GM21367 (cell line): ENCODE data around the gene CTDSPL.

Experiments
- ATAC-seq: cut with Tn5 transposase; IDR thresholded peaks from one replicate; pipeline ENCODE4 v1.9.1; 2021; ENCODE audit not compliant: unreplicated experiment

The CTDSPL gene

DNA sequence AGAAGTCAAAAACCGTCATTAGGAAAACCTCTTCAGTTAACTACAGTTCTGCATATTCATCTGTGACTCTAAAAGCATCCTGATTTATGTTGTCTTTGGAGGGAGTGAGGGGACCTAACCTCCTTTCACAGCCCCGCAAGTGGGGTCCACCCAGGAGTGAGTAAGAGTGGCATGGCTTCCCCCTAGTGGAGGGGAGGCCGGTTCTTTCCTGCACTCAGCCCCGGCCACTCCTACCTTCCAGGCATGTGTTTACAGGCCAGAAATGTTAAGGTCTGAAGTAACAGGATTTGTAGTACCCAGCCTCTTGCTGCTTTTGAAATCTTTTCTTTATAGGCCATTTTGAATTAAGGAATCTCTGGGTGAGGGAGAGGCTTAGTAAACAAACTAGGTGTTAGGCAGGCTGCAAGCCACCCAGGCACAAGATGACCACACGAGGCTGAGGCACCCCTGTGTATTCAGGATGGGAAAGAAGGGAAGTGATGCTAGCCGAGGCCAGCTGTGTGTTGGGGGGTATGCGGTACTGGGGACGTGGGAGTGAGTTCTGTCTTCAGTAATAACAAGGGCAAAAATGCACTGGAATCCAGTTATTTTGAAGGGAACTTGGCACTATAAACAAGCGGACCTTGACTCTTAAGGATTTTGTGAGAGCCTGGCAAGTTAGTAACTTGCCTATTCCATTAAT is 50.5 kb downstream of the CTDSPL start:
- no peak for ATAC-seq

DNA sequence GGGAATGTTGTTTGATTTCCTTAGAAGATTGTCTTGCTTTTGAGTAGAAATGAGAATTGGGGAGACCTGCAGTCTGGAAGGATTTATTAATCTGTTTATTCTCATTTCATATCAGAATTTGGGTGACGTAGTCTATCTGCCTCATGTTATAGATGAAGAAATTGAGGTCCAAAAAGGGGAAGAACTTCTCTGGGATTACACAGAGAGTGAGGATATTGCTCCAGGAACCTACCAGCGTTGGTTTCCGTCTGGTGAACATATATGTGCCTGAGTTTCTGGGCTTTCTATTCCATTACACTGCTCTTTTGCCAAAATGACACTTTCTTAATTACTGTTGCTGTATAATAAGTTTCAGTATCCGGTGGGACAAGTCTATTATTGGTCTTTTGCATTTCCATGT is 51.8 kb downstream of the CTDSPL start:
- ATAC-seq = no peak

DNA sequence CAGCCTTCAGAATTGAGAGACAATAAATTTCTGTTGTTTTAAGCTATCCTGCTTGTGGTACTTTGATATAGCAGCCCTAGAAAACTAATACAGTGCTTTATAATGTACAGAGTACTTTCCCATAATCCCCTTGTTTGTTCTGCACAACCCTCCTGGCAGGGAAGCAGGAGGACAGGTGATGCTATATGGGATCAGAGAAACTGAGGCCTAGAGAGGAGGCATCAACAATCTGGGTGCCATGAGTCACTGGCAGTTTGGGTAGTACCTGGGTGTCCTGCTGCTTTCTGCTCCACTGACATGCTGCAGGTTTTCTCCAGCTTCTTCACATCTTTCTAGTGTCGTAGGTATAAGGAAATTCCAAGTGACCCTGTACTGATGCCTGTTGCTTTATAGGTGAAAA is 55.0 kb downstream of the CTDSPL start:
- no peak for ATAC-seq

DNA sequence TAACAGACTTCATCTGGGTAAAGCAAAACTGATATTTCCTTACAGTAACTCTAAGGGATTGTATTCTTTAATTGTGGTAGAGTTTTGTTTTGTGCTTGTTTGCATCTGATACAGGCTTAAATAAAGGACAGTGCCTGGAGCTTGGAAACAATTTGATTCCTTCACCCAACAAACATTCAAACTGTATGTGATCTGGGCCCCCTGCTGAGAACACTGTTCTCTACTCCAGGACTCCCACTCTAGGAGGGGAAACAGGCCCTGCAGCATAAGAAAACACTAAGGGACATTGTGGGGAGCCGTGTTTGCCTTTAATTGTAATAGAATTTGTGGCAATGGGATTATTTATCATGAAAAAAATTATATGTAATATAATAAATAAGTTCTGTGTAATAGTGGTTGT is 56.9 kb downstream of the CTDSPL start:
- ATAC-seq = no peak

DNA sequence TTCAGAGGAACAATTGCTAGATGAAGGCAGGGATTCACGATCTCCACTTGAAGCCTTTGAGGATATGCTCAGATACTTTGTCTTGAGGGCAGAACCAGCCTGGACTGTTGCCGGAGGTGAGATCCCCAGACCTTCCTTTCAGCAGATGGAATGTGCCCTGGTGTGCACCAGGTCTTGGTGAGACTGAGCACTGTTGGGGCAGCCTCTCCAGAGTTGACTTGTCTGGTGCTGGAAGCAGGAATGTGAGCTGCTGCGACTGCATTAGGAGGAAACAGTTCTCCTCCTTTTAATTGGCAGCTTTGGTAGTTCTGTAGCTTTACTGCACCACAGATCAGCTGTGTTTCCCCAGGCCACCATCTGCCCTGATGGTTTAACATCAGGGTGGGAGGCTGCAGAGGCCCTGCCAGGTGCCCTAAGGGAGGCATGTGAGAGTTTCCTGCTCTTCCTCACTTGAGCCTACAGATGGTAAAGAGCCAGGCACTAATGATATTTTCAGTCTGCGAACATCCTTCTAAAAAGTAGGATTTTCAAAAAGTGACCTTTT is 58.5 kb downstream of the CTDSPL start:
- ATAC-seq = no peak

DNA sequence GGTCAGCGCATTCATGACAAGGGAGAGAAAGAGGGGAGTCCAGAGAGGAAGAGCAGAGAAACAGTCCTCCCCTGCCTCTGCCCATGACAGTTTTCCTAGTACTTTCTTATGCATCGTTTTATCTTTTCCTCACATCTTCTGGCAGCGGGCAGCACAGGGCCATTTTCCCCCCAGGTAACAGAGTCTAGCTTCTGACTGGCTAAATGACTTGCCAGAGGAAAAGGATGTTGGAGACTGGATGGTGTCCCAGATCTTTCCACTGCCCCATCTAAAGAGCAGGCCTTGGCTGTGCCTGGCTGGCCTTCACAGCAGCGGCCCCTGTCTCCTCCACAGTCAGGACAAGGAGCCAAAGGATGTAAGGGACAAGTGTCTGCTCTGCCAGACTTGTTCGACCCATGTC is 59.3 kb downstream of the CTDSPL start:
- no peak for ATAC-seq

DNA sequence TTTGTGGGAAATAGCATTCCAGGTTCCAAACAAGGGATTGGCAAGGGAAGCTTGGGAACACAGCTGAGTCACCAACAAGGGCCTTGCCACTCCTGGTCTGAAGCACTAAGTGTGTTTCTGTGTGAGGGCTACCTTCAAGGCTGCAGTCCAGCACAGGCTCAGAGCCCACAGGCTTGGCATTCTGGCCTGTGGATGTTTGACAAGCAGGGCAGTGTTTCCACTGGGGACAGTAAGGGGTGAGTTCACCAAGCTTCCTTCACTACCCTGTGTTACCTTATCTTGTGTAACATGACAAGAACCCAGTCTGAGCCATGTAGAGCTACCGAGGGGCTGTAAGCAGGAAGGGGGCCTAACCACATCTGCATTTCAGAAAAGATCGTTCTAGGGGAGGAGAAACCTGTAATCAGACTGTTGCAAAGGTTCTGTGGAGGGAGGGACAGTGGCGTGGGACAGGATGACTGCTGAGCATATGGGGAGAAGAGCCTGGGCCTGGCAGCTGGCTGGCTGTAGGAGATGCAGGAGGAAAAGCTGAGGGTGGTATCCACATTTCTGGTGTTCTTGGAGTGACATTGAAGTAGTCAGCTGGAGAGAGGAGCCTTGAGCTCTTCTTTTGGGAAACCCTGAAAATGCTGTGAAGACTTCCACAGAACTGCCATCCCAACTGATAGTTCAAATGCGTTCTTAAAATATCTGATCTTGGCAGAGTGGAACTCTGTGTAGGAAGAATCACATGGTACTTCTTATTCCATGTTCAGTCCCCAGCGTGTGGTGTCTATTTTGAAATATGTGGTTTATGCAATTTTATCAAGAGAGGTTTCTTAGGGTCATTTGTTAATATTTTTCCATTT is 61.3 kb downstream of the CTDSPL start:
- ATAC-seq = no peak

DNA sequence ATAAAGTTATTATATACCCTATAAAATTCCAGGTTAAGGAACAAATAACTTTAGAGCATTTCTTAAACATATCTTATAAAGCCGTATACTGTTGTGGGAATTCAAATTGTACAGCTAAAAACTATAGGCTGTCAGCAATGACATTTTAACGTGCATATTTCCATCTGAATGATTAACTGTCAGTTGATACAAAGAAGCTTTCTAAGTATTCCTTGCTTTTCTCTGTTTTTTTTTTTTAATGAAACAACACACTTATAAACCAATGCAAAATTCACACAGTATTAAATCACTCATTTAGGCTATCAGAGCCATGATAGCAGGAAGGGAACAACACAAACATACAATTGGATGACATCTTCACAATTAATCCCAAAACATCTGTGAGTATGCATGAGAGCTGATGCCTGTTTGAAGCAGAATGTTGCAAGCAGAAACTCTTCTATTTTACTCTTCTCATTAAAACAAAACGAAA is 61.9 kb downstream of the CTDSPL start:
- ATAC-seq = no peak

DNA sequence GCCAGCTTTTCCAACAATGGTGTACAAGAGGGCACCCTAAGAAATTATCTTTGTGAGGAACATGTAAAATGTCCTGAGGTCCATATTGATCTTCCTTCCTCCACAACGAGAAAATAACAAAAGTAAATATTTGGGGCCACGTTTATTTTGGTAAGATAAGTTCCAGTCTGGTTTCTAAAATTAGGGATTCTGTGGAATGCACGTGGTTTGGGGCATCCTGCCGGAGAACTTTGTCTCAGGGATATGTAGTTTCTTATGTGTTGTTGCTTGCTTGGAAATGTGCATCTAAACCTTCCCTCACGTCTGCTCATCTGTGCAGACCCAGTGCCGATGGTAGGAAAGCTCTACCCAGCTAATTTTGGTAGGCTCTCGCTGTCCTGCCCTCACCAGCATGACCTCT is 62.8 kb downstream of the CTDSPL start:
- ATAC-seq = no peak

DNA sequence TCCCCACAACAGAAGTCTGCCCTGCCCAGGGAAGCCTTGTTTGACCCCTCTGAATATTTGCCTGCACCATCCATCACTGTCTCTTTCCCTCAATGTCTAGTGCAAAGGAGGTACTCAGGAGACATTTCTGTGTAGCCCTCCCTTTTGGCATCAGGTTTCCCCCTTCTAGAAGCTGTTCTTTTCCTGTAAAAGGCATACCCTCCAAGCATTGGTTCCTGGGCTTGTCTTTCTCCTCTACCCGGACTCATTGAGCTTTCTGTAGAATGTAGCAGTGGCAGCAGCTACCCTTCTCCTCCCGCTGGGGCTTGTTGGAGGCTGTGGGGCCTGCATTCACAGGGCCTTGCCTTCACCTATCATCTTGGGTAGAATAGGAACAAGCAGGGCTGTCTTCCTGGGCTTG is 63.5 kb downstream of the CTDSPL start:
- no peak for ATAC-seq

DNA sequence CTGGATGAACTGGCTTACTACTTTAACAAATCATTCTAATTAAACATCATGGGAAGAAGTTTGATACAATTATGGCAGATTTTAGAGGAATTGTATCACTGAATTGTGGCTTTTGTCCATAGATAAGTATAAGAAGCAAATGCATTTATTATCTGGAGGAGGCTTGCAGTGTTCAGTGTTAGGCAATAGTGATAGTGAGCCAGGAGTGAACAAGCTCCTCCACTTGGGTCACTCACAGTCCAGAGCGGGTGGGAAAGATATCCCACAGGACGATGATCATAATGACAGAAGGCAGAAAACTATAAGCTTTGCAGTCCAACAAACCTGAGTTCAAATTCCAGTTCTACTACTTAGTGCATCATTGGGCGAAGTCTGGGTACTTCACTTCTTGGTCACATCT is 64.9 kb downstream of the CTDSPL start:
- no peak for ATAC-seq

DNA sequence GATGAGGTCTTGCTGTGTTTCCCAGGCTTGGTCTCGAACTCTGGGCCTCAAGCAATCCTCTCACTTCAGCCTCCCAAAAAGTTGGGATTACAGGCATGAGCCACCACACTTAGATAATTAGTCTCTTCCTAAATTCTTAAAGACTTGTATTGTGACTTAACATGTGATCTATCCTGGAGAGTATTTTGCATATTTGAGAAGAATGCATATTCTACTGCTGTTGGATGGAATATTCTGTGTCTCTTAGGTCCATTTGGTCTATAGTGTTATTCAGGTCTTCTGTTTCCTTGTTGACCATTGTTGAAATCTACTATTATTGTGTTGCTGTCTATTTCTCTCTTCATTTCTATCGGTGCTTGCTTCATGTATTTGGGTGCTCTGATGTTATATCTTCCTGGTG is 68.8 kb downstream of the CTDSPL start:
- ATAC-seq = no peak

DNA sequence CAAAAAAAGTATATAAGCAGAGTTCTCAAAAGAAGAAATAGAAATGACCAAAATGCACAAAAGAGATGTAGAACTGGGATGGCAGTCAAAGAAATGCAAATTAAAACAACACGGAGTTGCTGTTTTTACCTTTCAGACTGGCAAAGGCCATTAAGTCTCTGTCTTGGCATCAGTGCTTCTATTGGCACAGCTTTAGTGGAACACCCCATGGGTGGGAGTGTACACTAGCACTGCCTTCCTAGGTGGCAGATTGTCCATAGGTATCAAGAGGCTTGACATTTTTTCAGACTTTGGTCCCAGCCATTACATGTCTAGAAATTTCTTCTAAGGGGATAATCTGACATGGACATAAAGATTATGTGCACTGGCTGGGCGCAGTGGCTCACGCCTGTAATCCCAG is 70.8 kb downstream of the CTDSPL start:
- ATAC-seq = no peak

DNA sequence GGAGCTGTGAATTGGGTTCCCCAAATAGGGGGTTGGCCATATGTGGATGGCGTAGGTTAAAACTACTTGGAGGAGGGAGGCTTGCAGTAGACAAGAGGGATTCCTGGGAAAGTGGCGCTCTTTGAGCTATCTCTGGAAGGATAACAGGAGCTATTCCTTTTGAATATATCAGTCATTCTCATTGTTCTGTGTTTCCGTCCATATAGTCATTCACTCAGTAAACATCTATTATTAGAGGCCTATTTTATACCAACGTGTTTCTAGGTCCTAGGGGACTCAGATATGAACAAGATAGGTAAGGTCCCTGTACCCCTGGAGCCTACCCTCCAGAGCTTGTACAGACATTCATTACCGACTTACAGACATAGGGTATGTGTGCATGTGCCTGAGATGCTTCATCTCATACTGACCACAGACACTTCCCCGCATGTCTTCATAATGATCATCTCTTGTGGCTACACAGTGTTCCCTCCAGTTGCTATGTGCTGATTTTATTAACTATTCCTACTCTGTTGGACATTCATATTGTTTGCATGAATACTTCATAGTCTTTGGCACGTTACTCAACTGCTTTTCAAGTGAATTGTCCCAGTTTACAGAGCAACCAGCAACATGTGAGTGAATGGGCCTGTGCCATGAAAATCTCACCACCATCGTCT is 73.1 kb downstream of the CTDSPL start:
- no peak for ATAC-seq

DNA sequence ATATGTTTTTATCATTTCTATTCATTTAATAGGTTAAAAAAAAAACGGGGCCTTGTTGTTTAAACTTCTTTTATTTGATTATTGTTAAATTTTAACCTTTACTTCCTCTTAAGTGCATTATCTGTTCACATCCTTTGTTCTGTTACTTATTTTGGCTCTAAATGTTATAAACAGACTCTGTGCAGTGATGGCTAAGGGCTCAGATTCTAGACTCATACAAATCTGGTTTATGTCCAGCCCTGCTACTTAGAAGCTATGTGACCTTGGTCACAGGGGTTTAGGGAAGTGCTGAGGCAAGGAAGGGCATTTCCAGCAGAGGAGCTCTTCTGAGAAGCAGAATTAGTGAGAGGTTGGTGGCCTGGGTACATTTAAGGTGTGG is 73.6 kb downstream of the CTDSPL start:
- no peak for ATAC-seq

DNA sequence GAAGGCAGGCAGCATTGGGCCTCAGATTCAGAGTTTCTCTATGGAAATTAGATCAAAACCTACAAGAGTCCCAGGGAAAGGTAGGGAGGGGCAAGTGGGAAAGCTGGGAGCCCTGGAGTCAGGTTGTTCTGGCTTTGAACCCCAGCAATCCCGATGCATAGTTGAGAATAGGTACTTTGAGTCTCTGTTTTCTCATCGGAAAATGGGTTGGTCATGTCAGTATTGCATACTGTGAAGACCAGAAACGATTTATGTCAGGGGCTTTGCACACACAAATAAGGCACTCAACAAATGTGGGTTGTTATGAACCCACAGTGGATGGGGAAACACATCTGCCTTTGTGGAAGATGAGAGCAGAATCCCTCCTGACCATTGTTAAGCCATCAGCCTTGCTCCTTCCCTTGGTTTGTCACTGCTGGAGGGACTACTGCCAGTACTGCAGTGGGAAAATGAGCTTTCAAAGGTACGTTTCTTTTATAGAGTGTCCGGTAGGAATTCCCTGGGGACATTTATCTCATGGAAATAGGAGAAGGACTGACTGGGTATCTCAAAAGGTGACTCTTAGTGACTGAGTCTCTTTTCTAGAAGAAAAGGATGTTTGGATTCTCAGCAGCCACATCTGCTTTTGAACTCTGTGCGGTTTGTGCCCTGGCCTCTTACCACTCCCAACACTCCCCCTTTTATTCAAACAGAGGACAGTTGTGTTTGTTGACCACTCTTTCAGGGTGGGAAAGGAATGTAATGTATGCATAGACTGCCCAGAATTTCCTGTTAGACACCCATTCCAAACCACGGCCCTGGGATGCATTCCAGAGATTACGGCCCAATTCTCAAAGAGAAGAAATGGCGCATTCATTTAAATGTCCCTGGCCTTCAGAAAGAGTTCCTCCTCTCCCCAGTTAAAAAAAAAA is 74.3 kb downstream of the CTDSPL start:
- ATAC-seq = no peak

DNA sequence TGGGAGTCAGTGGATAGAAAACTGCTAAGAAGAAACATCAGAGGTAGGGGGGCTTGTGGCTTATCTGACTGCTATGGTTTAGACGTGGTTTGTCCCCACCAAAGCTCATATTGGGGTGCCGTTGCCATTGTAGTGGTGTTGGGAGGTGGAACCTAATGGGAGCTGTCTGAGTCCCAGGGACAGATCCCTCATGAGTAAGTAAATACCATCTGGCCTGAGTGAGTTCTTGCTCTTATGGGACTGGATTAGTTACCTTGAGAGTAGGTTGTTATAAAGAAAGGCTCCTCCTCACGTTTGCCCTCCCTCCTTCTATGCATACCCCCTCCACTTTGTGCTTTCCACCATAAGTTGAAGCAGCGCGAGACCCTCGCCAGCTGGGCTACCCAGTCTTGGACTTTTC is 75.5 kb downstream of the CTDSPL start:
- no peak for ATAC-seq

DNA sequence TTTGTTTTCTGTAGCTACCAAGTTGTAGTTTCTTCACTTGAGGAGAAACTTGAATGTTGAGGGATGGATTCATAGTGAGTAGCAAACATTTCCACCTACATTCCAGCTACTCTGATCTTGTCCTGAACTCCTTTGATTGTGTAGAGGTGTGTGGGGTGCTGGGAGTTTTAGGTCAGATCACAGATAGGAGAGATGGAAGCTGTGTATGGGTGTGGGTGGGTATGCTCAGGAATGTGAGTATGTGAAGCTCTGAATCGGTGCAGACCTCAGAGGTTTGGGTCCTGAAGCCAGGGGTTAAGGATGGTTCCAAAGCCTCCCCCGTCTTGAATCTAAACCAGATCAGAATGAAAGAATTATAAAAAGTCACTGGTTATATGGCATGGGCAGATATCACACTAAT is 76.3 kb downstream of the CTDSPL start:
- ATAC-seq = no peak

DNA sequence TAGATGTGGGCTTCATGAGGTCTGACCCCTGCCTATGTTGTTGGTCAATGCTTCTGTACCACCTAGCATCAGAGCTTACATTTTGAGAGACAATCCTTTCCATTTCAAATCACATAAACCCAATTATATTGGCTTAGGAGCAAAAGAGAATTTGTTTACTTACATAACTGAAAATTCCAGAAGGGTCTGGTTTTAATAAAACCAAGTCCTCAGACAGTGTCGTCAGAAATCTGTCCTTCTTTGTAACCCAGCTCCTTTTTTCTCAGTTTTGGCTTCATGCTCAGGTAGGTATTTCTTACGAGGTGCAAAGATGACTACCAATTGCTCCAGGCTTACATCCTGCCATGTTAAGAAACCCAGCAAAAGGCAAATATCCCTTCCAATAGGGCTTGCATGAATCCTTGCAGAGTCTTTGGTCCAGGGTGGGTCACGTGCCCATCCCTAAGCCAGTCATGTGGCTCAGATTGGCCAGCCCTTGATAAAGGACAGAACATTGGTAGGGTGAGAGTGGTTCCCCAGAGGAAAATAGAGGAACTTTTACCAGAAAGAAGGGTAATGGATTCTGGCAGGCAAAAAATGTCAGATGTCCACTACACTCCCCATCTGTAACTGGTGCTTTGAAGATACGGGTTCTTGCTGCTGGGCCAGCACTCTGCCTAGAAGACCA is 78.7 kb downstream of the CTDSPL start:
- ATAC-seq = no peak
